HepG2 (cell line): Measurements from ENCODE around the gene CDK3. TPM values are rescaled to one million over a fixed set of nuclear protein-coding genes. Genes with fewer than 3 reads are reported as not detected.
A peak's percentile ranks its signal among the peaks of the same experiment; 100 is the strongest.

Experiments used
- CBFB ChIP-seq: sonication (generic); formaldehyde crosslinking; IDR thresholded peaks from 2 replicates; pipeline ENCODE4 v1.4.0; 2020; ENCODE audit warnings: missing genetic modification reagents
- CCDC6 ChIP-seq: sonication (generic); formaldehyde crosslinking; IDR thresholded peaks from 2 replicates; pipeline ENCODE4 v1.8.1; 2022; ENCODE audit warnings: mild to moderate bottlenecking, missing genetic modification reagents, moderate library complexity
- FOXK2 ChIP-seq: fragments of 450-650 bp; IDR thresholded peaks from 2 replicates; pipeline ENCODE4 v1.6.1; 2016
- GABPB1 ChIP-seq: IDR thresholded peaks from 2 replicates; pipeline ENCODE4 v1.6.1; 2016; ENCODE audit warnings: mild to moderate bottlenecking, missing genetic modification reagents, moderate library complexity, missing compliant biosample characterization
- HMGA1 ChIP-seq: sonication (generic); formaldehyde crosslinking; conservative IDR thresholded peaks from 2 replicates; pipeline ENCODE4 v1.4.0; 2020; ENCODE audit warnings: missing genetic modification reagents
- IRX3 ChIP-seq: sonication (generic); formaldehyde crosslinking; IDR thresholded peaks from 2 replicates; pipeline ENCODE4 v1.8.1; 2023; ENCODE audit warnings: mild to moderate bottlenecking, low read depth, missing genetic modification reagents, borderline replicate concordance
- KDM3A ChIP-seq: IDR thresholded peaks from 2 replicates; pipeline ENCODE4 v1.6.1; 2018; ENCODE audit warnings: low read depth, missing compliant biosample characterization
- SMYD3 ChIP-seq: sonication (generic); formaldehyde crosslinking; IDR thresholded peaks from 2 replicates; pipeline ENCODE4 v1.8.1; 2023; ENCODE audit warnings: mild to moderate bottlenecking, missing genetic modification reagents
- SNAPC4 ChIP-seq: sonication (generic); formaldehyde crosslinking; IDR thresholded peaks from 2 replicates; pipeline ENCODE4 v1.4.0; 2020; ENCODE audit warnings: mild to moderate bottlenecking, missing genetic modification reagents
- ZBTB10 ChIP-seq: sonication (generic); formaldehyde crosslinking; IDR thresholded peaks from 2 replicates; pipeline ENCODE4 v1.4.0; 2020; ENCODE audit warnings: missing genetic modification reagents, borderline replicate concordance
- ZFP41 ChIP-seq: sonication (generic); formaldehyde crosslinking; IDR thresholded peaks from 2 replicates; pipeline ENCODE4 v1.4.0; 2020; ENCODE audit warnings: mild to moderate bottlenecking, missing genetic modification reagents, borderline replicate concordance
- ZNF557 ChIP-seq: sonication (generic); formaldehyde crosslinking; IDR thresholded peaks from 2 replicates; pipeline ENCODE4 v1.4.0; 2020; ENCODE audit warnings: missing genetic modification reagents
- ZNF878 ChIP-seq: sonication (generic); formaldehyde crosslinking; IDR thresholded peaks from 2 replicates; pipeline ENCODE4 v1.8.1; 2023; ENCODE audit warnings: mild to moderate bottlenecking, missing genetic modification reagents, moderate library complexity
- ZSCAN21 ChIP-seq: sonication (generic); formaldehyde crosslinking; IDR thresholded peaks from 2 replicates; pipeline ENCODE4 v1.8.0; 2022; ENCODE audit warnings: mild to moderate bottlenecking, missing genetic modification reagents, moderate library complexity, borderline replicate concordance
- polyA plus RNA-seq, 8 experiments: library from polyadenylated mRNA; depleted of rRNA in 3 of 8; stranded (reverse) in 7 of 8; unstranded in 1 of 8; fragments of >200 nt; fragmentation: Illumina TruSeq in 4 of 8; extraction: Trizol in 4 of 8; gene quantifications; 2 replicates each; pipeline versions ENCODE4 v1.2.1 to v1.2.3, GENCODE V29; 2011 to 2016; ENCODE audit warnings: low read depth in 4 of 8, missing spikeins in 1 of 8, mixed read lengths in 1 of 8; ENCODE audit not compliant: insufficient read depth in 1 of 8
- total RNA-seq, 5 experiments: library from RNA; depleted of rRNA; stranded (reverse); fragments of >200 nt; fragmentation: Illumina TruSeq; extraction: Trizol; gene quantifications; 2 replicates each; pipeline ENCODE4 v1.2.3, GENCODE V29; 2016; ENCODE audit warnings: low read depth in 1 of 5
- TF ChIP-seq, protein P1 (sequence below): sonication (generic); formaldehyde crosslinking; IDR thresholded peaks from 2 replicates; pipeline ENCODE4 v1.4.0; 2020; ENCODE audit warnings: missing genetic modification reagents, borderline replicate concordance
- TF ChIP-seq, protein P2 (sequence below): sonication (generic); formaldehyde crosslinking; IDR thresholded peaks from 2 replicates; pipeline ENCODE4 v1.5.0; 2020; ENCODE audit warnings: mild to moderate bottlenecking, missing genetic modification reagents

The CDK3 gene
- total and polyA plus RNA-seq, 2 of the 13 experiments (the other 11 are each of a cell fraction or from before 2014, with no cell fraction given): 5.8 to 11.4 TPM

DNA sequence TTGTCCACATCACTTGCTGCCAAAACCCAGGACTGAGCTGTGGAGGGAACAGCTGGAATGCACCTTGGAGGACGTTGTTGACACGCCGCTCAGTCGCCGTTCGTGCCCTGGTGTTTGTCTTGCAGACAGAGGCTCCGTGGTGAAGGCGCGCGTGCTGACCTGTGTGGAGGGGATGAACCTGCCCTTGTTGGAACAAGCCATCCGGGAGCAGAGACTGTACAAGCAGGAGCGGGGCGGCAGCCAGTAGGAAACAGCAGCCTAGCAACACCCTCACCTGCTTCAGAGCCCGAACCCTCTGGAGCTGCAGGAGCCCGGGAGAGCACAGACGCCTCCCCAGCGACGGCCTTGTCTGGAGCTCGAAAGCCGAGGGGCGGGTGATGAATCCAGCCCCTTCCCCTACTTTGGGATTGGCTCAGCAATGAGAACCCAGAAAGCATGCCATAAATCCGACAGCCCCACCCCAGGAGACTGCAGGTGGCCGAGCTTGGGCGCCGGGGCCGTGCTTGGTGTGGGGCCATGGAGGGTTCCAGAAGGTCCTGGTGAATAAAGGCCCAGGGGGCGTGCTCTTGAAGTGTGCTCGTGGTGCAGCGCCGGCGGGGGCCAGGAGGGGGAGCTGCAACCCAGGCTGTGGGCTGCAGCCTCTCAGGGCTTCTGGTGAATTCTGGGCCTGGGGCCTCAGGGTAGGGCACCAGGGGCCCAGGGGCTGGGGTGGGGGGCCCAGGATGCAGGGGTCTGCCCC is 470 bp upstream of the CDK3 start (continued):
- TF ChIP-seq, protein P1, sequence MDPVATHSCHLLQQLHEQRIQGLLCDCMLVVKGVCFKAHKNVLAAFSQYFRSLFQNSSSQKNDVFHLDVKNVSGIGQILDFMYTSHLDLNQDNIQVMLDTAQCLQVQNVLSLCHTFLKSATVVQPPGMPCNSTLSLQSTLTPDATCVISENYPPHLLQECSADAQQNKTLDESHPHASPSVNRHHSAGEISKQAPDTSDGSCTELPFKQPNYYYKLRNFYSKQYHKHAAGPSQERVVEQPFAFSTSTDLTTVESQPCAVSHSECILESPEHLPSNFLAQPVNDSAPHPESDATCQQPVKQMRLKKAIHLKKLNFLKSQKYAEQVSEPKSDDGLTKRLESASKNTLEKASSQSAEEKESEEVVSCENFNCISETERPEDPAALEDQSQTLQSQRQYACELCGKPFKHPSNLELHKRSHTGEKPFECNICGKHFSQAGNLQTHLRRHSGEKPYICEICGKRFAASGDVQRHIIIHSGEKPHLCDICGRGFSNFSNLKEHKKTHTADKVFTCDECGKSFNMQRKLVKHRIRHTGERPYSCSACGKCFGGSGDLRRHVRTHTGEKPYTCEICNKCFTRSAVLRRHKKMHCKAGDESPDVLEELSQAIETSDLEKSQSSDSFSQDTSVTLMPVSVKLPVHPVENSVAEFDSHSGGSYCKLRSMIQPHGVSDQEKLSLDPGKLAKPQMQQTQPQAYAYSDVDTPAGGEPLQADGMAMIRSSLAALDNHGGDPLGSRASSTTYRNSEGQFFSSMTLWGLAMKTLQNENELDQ (CRISPR knock-in tag): no peak
- TF ChIP-seq HMGA1 (CRISPR knock-in tag): no peak
- 0 out of 2 replicates have a peak, but pooled peaks have one; percentile 43 for TF ChIP-seq SMYD3 (CRISPR knock-in tag)
- no peak for TF ChIP-seq ZFP41 (CRISPR knock-in tag)
- TF ChIP-seq FOXK2: no peak
- TF ChIP-seq GABPB1 (CRISPR knock-in tag): no peak; the same call in 1 of the 2 replicates
- no peak for TF ChIP-seq SNAPC4
- TF ChIP-seq, protein P2, sequence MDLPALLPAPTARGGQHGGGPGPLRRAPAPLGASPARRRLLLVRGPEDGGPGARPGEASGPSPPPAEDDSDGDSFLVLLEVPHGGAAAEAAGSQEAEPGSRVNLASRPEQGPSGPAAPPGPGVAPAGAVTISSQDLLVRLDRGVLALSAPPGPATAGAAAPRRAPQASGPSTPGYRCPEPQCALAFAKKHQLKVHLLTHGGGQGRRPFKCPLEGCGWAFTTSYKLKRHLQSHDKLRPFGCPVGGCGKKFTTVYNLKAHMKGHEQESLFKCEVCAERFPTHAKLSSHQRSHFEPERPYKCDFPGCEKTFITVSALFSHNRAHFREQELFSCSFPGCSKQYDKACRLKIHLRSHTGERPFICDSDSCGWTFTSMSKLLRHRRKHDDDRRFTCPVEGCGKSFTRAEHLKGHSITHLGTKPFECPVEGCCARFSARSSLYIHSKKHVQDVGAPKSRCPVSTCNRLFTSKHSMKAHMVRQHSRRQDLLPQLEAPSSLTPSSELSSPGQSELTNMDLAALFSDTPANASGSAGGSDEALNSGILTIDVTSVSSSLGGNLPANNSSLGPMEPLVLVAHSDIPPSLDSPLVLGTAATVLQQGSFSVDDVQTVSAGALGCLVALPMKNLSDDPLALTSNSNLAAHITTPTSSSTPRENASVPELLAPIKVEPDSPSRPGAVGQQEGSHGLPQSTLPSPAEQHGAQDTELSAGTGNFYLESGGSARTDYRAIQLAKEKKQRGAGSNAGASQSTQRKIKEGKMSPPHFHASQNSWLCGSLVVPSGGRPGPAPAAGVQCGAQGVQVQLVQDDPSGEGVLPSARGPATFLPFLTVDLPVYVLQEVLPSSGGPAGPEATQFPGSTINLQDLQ: no peak; the same call in 1 of the 2 replicates
- TF ChIP-seq ZNF557 (CRISPR knock-in tag): no peak
- TF ChIP-seq KDM3A (CRISPR knock-in tag): no peak
- peak; percentile 27; the same call in 1 of the 2 replicates for TF ChIP-seq ZNF878 (CRISPR knock-in tag)
- no peak for TF ChIP-seq IRX3 (CRISPR knock-in tag)
- TF ChIP-seq ZBTB10: no peak
- TF ChIP-seq CCDC6 (CRISPR knock-in tag): no peak
- TF ChIP-seq CBFB (CRISPR knock-in tag): no peak
- 0 out of 2 replicates have a peak, but pooled peaks have one; percentile 27 for TF ChIP-seq ZSCAN21 (CRISPR knock-in tag)
